Measurements from ENCODE around the gene BMERB1.
"Not testable (repeated sequence)": the region's sequence is repeated elsewhere in the genome, so short reads cannot be mapped to it uniquely, and the experiment has no call there.

Gene BMERB1

DNA sequence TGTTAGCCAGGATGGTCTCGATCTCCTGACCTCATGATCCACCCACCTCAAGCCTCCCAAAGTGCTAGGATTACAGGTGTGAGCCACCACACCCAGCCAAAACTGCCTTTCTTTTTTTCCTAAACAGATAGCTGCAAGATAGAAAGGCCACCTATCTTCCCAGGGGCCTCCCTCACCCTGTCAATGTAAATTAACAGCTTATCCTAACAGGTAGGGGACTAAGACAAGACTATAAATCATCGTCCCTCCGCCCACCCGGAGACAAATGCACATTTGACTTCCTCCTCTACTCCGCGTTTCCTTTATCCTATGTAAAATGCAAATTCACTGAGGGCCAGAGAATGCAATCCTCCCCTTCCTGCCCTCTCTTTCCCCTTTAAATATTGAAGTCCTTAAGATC, 137.2 kb downstream of the BMERB1 start:
- DNase-seq, result no peak

DNA sequence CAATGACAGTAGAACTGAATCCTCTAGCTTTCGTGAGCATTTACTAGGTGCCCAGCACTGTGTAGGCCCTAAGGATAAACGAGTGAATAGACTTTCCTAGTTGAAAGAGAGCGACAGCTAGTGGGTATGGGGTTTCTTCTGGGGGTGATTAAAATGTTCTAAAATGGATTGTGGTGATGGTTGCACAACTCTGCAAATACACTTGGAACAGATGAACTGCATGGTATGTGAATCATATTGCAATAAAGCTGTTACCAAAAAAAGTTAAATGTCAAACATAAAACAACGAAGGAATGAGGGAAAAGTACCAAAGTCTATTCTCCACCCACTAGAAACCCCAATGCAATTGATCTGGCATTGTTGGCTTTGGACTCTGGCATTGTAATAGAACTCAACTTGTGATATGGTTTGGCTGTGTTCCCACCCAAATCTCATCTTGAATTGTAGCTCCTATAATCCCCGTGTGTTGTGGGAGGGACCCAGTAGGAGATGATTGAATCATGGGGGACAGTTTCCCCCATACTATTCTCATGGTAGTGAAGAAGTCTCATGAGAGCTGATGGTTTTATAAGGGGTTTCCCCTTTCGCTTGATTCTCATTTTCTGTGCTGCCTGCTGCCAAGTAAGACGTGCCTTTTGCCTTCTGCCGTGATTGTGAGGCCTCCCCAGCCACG, 138.1 kb downstream of the BMERB1 start:
- peak; percentile 43 to 50 for DNase-seq

DNA sequence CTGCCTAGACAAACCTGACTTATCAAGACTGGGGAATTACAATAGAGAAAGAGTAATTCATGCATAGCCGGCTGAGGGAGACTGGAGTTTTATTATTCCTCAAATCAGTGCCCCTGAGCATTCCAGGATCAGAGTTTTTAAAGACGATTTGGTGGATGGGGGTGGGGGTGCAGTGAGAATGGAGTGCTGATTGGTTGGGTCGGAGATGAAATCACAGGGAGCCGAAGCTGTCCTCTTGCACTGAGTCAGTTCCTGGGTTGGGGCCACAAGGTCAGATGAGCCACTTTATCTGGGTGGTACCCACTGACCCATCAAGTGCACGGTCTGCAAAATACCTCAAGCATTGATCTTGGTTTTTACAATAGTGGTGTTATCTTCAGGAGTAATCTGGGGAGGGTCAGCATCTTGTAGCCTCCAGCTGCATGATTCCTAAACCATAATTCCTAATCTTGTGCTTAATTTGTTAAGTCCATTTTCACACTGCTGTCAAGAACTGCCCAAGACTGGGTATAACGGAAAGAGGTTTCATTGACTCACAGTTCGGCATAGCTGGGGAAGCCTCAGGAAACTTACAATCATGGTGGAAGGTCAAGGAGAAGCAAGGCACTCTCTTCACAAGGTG, 139.0 kb downstream of the BMERB1 start:
- DNase-seq, result no peak

DNA sequence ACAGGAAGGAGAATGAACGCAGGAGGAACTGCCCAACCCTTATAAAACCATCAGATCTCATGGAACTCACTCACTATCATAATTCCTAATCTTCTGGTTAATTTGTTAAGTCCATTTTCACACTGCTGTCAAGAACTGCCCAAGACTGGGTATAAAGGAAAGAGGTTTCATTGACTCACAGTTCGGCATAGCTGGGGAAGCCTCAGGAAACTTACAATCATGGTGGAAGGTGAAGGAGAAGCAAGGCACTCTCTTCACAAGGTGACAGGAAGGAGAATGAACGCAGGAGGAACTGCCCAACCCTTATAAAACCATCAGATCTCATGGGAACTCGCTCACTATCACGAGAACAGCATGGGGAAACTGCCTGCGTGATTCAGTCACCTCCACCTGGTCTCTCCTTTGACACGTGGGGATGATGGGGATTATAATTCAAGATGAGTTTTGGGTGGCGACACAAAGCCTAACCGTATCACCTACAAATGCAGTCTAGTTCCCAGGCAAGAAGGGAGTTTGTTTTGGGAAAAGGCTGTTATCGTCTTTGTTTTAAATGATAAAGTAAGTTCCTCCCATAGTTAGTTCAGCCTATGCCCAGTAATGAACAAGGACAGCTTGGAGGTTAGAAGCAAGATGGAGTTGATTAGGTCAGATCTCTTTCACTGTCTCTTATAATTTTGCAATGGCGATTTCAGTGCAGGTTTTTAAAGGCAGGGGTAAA, 139.7 kb downstream of the BMERB1 start:
- DNase-seq, result not testable (repeated sequence)

DNA sequence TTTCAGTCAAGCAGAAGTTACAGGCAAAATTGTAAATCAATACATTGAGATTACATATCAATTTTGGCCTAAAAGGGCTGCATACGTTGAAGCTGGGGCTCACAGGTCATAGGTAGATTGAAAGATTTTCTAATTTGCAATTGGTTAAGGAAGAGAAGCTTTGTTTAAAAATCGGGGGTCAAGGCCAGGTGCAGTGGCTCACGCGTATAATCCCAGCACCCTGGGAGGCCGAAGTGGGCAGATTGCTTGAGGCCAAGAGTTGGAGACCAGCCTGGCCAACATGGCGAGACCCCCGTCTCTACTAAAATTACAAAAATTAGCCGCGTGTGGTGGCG, 140.2 kb downstream of the BMERB1 start:
- DNase-seq, result no peak

DNA sequence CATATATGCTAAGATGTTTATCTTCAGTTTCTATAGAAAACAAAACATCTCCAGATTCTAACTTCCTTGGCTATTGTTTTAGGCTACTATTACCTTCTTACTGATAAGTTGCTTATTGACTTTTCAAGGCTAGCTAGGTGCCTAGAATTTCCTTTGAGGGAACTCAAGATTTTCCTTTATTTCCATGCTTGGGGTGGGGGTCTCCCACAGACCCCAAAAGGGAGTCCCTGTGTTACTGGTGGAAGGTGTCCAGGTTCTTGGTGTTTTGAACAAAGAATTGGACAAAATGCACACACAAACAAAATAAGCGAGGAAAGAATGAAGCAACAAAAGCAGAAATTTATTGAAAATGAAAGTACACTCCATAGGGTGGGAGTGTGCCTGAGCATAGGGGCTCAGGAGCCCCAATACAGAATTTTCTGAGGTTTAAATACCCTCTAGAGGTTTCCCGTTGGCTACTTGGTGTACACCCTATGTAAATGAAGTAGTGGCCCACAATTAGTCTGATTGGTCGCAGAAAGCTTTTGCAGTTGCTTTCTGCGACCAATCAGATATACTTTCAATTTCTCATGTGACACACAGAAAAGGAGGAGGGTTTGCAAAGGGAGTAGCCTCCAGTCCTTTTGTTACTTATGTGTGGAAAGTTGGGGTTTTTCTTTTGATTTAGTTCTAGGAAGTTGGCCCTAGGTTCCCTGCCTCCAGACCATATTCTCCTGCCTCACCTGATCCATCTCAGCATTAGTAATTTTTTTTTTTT, 141.1 kb downstream of the BMERB1 start:
- DNase-seq, result no peak

DNA sequence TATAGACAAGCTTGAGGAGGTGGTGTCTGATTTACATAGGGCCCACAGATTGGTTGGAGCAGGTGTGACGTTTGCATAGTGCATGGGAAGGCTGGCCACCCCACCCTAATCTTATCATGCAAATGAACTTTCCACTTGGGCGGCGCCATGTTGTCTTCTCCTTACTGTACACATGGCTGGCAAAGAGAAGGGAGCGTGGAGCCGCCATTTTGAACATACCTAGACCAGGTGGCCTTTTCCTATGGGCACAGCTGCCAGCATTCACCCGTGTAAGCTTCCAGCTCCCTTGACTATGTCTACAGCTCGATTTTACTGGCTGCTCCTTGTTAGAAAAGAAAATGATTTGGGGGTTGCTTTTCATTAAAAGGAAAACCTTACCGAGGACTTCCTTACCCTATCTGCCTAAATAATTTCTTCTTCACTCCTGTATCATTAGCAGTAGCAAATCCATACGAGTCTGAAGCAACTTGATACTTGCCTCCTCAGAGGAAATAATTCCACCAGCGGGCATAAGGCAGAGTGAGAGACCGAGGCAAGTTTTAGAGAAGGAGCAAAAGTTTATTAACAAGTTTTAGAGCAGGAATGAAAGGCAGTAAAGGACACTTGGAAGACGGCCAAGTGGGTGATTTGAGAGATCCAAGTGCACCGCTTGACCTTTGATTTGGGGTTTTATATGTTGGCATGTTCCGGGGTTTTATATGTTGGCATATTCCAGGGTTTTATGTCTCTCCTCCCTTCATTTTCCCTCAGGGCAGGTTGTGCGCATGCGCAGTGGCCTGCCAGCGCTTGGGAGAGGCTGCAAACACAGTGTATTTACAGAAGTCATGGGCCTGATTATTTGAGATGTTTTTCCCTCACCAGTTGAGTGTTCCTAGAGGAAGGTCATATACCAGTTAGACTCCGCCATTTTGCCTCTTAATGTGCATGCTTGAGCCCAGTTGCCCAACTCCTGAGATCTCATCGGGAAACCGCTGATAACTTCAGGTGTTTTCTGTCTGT, 142.9 kb downstream of the BMERB1 start:
- DNase-seq, result no peak

DNA sequence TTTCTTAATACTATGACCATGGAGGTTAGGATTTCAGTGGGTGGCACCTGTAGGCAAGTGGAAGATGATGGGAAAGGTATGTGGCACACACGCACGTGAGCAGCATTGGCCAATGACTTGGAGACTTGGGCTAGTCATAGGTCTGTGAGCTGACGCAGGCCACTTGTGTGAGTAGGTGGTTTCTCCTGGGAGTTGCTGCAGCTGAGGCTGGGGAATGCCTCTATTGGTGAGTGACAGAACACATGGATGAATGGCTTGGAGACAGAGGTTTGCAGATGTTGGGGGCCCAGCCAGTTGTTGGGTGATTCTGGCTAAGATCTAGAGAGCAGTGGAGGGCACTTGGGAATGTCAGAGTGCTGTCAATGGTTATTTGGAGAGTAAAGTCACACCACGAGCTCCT, 144.4 kb downstream of the BMERB1 start:
- DNase-seq, result no peak

DNA sequence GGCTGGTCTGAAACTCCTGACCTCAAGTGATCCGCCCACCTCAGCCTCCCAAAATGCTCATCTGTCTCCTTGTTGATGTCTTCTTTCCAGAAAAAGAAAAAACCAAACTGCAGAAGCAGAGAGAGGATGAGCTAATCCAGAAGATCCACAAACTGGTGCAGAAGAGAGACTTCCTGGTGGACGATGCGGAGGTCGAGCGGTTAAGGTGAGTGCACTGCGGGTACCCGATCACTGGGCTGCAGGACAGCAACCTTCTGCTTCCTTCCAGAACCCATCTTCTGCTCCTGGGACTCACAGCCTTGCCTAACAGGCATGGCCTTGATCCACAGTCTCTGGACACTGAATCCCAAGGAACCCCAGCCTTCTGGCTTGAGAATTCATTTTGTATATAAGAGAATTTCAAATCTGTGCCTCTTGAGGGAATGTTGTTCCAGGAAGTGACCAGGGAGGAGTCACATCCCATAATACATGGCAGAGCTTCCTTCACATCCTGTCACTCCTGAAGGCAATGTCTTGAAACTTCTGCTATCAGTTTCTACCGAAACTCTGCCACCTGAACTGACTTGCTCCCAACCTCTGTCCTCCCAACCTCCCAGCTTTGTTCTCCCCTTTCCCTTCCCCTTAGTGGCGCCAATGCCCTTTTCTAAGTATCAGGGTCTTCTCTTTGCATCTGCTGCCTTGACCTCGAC, 146.9 kb downstream of the BMERB1 start:
- no peak for DNase-seq

DNA sequence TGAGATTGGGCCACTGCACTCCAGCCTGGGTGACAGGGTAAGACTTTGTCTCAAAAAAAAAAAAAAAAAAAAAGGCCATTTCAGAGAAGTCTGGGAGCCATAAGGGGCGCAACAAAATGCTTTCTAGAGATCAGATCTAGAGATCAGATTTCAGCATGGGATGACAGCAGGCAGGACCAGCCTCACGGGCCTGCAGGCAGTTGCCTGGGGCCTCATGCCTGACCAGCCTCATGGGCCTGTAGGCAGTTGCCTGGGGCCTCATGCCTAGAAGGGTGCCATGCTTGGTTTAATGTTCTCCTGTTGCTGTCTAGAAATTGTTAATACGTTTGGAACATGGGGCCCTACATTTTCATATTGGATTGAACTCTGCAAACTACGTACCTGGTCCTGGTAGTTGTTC, 149.1 kb downstream of the BMERB1 start:
- no peak for DNase-seq

DNA sequence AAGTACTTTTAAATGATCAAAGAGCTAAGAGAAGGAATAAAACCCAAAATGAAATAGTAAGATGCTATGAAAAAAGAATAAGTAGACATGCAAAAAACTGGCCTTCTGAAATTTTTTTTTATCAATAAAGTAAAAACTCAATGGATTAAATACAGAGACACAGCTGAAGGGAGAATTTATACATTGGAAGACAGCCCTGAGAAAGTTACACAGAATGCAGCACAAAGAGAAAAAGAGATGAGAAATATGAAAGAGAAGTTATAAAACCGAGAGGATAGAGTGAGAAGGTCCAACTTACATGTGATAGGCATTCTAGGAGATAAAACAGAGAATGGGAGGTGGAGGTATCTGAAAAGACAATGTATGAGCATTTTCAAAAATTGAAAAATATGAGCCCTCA, 151.6 kb downstream of the BMERB1 start:
- no peak for DNase-seq

DNA sequence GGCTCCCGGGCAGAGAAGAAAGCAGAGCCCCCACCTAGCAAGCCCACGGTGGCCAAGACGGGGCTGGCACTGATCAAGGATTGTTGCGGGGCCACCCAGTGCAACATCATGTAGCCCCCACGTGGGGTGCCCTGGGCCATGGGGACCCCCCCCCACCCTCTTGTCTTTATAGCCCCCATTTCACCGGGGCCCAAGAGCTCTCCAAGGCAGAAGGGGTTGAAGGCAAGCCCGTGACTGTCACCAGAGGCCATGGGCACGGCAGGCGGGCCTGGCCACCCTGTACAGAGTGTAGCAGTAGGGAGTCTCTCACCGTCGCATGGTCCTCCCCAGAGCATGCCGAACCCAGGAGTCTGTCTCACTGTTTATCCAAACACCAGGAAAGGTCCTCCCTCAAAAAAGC, 152.3 kb downstream of the BMERB1 start:
- no peak for DNase-seq

DNA sequence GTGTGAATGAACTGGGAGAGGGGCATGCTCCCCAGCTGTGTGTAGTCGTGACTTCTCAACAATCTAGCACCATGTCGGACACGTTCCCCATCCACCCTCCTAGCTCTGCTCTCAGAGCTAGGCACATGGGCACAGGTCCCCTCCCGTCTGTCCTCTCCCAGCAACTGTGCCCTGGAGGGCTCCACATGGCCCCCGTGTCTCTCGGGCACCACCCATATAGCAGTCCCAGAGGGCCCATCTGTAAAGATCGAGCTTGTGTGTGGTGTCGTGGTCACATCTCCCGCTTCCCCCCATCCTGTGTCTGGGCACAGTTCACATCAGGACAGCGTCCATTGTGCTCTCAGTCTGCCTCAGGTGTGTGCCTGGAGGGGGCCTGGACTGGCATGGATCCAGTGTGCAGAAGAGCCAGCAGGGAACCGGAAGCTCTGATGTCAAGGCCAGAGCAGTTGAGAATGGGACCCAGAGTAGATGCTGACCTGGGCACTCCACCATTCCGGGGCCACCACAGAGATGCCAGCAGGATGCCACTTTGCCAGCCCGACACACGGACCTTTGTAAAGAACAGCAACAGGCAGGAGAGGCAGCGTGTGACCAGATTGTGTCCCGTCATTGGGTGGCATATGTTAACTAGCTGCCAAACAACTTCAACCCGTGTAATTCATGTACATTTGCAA, 152.9 kb downstream of the BMERB1 start:
- DNase-seq, result no peak

DNA sequence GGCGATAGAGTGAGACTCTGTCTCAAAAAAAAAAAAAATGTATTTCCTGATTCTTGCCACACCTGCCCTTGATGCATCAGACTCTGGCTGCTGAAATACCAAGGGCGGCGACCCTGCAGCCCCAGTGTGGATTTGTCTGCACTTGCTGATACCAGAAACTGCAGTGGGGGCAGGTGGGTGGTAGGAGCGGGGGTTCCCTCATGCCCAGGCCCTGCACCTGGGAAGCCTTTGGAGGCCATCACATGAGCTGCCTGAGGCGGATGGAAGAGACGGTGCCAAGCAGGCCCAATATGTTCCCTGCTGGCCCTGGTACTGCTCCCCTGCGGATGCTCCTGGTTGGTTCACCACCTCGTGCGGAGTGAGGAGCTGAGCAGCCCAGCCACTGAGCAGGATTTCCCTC, 157.9 kb downstream of the BMERB1 start:
- no peak for DNase-seq

DNA sequence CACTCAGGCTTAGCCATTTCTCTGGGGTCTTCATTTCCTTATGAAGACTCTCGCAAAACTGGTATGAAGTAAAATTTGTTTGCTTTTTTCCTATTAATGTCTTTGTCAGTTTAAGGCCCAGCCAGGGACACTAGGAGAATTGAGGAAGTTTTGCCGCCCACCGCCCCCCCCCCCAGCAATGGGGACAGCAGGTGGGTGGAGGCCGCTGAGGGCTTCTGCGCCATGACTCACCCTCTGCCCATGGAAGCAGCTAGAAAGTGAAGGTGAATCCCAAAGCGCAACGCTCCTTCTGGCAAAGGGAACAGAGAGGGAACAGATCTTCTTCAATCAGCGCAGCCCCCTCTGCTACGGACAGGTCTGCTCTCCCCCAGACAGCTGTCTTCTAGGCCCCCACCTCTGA, 158.8 kb downstream of the BMERB1 start:
- DNase-seq, result no peak

DNA sequence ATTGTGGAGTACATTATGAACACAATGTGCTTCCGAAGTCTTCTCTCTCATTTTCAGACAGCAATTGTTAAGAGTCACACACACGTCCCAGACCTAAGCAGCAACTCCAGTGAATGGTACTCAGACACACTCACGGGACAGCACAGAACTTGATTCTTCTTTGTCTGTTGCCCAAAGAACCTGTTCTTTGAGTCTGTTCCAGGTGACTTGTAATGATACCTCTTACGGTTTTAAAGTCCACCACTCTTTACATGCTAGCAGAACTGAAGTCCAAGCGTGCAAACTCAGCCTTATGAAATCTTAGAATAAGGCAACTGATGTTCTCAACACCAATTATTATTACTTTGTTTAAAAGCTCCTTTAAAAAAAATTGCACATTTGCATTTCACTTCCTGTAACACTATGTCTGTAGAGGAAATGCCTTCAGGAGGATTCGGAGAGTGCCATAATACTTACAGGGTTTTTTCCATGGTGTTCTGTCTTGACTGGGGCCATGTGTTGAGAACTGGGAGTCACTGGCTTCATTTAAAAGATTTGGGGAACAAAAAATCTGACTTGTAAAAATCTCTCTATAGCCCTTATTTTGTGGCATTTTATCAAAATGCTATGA, 160.4 kb downstream of the BMERB1 start:
- DNase-seq, result no peak

DNA sequence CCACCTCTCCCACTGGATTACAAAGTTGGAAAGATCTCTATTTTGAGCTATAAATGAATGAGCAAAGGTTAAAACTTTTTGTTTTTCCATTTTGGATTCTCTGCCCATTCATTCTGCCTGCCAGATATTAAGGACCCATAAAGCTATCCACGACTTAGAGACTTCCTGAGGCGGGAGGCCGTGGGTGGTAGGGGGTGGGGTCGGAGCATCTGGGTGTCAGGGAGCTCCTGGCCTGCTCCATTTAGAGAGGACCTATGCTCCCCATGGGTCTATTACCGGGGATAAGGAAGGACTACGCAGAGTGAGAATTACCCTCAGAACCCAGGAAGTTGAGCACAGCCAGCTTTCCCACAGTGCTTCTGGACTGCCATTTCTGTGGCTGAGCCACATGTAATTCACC, 162.7 kb downstream of the BMERB1 start:
- DNase-seq, result no peak

DNA sequence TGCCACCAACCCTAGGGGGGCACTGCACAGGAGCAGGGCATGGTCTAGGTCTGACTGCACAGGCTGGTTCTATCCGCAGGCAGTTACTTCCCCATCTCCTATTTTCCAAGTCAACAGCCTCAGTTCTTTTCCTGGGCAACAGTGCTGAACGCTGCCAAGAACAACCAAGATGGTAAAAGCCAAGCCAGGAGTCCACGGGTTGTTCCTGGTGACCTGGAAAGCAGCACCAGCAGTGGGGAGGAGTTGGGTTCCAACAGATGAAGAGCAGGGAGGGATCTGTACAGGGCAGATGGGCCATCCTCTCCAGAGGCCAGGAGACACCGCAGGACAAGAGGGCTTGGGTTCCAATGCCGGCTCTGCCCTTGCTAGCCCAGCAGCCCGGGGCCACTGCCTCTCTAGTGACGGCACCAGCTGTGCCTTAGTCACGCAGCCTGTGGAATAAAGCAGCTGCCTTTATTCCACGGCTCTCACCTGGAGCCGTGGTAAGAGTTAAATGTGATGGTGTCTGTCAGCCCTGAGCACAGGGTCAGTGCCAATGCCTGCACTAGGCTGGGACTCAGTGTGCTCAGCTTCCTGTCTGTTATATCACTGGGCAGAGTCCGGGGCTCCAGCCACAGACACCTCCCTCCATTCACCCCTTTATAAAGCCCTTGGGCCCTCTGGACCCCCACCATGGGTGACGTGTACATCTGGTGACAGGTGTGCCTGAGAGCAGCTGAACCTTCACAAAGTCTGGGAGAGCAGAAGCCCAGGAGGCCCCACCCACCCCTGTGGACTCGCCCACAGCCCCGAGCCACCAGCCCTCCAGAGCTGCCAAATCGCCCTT, 163.6 kb downstream of the BMERB1 start:
- DNase-seq, result peak in 1 of 2 experiments; percentile 9

DNA sequence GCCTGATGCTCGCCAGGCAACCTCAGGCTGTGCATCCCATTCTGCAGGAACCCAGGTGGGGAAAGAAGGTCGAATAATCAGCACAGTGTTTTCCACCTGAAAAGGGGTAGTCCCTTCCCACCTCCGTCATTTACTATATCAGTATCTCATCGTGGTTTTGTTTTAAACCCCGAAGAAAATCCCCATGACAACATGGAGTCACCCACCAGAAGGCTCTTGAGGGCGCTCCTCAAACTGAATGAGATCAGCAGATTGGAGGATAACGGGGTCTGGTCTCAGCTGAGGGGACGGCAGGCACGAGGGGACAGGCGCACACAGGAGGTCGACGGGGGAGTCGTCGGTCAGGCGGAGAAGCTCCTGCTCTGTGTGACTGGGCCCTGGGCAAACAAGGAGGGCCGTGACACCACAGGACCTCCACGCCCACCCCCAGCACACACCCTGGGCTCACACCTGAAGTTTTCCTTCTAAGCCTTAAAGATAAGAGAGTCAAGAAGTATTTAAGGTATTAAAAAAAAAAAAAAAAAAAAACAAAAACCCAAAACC, 164.3 kb downstream of the BMERB1 start:
- no peak for DNase-seq
